Measurements from ENCODE around the gene UQCC2.

UQCC2 gene

DNA sequence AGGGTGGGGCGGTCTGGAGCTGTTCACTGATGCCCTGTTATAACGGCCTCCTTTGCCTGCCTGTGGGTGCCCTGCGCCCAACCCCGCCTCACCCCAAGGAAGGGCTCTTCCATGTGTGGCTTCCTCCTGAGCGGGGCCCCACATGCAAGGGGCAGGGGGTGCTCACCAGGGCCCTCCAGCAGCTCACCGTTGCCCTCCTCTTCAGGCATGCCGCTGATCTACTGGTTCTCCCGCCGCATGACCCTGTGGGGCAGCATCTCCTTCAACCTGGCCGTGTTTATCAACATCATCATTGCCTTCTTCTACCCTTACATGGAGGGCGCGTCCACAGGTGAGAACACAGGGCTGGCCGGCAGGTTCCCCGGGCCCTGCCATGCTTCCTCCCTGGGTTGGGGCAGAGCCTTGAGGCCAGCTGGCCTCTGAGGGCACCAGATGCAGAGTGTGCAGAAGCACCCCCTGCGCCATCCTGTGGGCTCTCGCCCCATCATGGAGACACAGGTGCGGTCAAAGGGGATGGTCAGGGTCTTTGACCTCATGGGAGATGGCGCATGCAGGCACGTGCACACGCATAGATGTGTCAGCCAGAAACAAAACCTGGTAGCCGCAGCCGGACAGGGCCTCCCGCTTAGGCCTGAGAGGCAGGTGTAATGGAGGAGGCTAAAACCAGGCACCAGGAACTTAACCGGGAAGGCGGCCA, 22.9 kb downstream of the UQCC2 start:
- DNase-seq: no peak

GRCh38 chr6:33688006-33688405, 23.5 kb downstream of the UQCC2 start:
- DNase-seq: no peak

GRCh38 chr6:33686981-33687975, 24.2 kb downstream of the UQCC2 start:
- no peak for DNase-seq

DNA sequence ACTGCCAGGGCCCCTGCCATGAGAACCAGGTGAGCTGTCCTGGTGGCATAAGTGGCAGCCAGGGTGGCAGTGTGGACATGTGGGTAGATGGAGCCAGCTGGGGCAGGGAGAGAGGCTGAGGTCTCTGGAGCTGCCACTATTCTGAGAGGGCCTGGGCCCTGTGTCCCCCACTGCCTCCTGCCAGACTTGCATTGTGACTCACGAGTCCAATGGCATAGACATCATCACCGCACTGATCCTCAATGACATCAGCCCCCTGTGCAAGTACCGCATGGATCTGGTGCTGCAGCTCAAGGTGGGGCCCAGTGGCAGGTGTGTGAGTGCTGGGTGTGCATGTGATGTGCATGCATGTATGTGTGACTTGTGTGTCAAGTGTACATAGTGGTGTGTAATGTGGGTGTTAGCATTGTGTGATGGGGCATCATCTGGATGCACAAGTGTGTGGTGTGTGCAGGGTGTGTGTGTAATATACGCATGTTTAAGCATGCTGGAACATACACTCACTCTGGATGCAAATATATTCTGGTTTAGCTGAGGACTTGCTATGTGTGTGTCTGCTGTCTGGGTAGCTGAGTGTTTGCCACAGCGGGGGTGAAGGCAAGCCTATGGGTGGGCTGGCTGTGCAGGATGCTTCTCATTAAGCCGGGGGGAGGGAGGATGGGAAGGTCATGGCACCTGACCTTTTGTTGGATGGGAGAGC, 25.1 kb downstream of the UQCC2 start:
- DNase-seq: no peak

DNA sequence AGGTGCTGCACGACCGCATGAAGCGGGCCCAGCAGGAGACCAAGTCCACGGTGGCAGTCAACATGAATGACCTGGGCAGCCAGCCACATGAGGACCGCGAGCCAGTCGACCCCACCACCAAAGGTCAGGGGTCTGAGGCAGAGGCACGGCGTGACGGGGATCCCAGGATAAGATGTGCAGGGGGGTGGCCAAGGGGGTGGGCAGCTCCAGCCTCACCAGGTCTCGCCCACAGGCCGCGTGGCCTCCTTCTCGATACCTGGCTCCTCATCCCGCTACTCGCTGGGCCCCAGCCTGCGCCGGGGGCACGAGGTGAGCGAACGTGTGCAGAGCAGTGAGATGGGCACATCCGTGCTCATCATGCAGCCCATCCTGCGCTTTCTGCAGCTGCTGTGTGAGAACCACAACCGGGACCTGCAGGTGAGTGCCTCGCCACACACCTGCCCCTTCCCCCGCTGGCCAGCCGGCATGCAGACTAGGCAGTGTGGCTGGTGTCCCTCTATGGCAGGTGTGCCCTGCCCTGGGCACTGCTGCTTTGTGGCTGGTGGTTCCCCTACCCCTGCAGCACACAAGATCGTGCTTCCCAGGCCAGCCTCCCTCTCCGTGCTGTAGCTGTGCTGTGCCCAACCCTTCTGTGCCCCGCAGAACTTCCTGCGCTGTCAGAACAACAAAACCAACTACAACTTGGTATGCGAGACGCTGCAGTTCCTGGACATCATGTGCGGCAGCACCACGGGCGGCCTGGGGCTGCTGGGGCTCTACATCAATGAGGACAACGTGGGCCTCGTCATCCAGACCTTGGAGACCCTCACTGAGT, 25.9 kb downstream of the UQCC2 start:
- DNase-seq: no peak

- DNase-seq: no peak
Observed at GRCh38 chr6:33684983-33685382, 26.5 kb downstream of the UQCC2 start.

- no peak for DNase-seq
Observed at GRCh38 chr6:33684428-33684896, 27.0 kb downstream of the UQCC2 start.

- DNase-seq: no peak
Observed at GRCh38 chr6:33683576-33684427, 27.7 kb downstream of the UQCC2 start.

- DNase-seq: no peak
Observed at GRCh38 chr6:33683051-33683571, 28.4 kb downstream of the UQCC2 start.

DNA sequence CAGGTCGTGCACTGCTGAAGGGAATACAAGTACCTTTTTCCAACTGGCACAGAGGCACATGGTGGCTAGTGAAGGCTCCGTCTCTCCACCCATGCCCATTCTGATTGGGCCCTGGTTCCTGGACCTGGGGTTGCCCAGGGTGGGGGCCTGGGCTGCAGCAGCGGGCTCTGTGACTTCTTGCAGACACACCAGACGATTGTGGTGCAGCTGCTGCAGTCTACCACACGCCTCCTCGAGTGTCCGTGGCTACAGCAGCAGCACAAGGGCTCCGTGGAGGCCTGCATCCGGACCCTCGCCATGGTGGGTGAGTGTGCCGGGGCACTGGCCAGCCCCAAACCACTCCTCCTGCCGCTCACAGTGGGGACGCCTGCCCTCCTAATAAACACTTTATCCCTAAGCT, 29.2 kb downstream of the UQCC2 start:
- DNase-seq: no peak

DNA sequence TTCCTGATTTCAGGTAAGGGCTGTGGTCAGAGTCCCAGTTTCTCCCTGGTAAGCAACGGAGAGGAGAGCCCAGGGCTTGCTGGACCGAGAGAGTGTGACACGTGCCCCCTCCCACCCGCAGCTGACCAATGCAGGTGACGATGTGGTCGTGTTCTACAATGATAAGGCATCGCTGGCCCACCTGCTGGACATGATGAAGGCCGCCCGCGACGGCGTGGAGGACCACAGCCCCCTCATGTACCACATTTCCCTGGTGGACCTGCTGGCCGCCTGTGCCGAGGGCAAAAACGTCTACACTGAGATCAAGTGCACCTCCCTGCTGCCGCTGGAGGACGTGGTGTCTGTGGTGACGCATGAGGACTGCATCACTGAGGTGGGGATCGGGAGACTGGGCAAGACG, 31.7 kb downstream of the UQCC2 start:
- no peak for DNase-seq

GRCh38 chr6:33678932-33679490, 32.5 kb downstream of the UQCC2 start:
- no peak for DNase-seq

GRCh38 chr6:33678233-33678931, 33.1 kb downstream of the UQCC2 start:
- DNase-seq: no peak

DNA sequence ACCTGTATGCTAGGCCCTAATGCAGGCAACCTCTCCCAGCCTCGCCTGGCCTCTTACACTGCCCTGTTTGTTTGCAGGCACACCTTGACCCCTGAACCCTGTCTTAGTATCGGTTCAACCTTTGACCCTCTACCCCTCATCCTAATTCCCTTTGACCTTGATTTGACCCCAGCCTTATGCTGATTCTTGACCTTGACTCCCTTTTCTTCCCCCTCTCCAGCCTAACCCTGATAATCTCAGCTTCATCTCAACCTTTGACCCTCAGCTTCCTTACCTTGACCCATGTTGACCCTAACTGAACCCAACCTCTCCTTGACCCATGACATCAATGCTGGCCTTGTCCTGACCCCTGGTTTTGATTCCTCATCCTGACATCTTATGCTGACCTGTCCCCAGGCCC, 33.8 kb downstream of the UQCC2 start:
- no peak for DNase-seq

DNA sequence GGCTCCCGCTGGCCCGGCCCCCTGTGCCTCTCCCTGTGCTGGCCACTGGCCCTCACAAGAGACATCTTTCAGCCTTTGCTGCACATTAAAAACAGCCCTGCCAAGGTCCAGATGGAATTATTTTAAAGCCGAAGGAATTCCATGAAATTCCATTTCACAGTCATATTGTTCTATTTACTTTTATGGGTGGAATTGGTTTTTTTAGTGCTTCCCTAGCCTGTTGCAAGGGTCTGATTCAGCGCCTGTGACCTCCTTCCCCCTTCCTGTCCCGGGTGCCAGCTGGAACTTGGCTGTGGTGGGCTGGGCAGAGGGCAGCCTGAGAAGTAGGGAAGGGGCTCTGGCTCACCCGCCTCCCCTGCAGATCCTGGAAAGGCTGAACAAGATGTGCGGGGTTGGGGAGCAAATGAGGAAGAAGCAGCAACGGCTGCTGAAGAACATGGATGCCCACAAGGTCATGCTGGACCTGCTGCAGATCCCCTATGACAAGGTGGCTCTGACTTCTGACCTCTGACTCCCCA, 34.3 kb downstream of the UQCC2 start:
- no peak for DNase-seq

DNA sequence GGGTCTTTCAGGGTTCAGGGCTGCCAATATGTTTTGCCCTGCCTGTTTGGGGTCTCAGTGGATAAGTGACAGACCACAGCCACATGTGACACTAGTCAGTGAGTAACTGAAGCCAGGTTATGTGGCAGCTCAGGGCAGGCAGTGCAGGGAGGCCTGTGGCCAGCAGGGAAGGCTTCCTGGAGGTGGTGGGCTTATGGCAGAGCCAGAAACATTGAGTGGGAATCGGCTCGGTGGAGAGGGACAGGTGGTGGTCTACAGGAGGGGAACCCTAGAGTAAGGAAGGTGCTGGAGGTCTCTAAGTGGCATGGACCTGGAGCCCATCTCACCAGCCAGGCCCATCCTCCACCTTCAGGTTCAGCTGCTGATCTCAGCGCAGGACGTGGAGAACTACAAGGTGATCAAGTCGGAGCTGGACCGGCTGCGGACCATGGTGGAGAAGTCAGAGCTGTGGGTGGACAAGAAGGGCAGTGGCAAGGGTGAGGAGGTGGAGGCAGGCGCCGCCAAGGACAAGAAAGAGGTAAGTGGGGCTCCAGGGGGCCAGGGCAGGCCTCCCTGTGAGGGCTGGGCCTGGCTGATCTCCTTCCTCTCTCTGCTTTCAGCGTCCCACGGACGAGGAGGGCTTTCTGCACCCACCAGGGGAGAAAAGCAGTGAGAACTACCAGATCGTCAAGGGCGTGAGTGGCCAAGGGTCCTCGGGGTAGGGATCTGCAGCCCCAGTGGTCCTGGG, 34.9 kb downstream of the UQCC2 start:
- DNase-seq: no peak

GRCh38 chr6:33675968-33676367, 35.5 kb downstream of the UQCC2 start:
- no peak for DNase-seq

GRCh38 chr6:33673851-33674250, 37.6 kb downstream of the UQCC2 start:
- DNase-seq: no peak

DNA sequence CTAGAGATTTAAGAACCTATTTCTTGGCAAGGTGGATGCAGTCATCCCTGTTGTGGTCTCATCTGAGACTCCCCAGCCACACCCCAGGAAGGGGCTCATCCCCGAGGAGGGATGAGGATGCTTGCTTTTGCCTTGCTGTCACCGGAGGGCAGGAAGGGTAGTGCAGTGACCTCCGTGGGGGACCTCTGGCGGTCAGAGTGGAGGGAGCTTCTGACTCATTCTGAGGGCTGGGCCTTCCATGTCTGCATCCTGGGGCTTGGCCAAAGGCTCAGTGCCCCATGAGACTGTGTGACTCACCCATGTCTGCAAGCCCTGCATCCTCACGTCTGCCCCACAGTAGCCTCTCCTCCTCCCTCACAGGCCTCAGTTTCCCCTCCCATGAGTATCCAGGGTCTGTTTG, 38.7 kb downstream of the UQCC2 start:
- DNase-seq: no peak

All from GF-D8 (cell line).